Skin epidermis (tissue), 12 donors: ENCODE data around the gene YWHAG.
"Not testable (repeated sequence)": the region's sequence is repeated elsewhere in the genome, so short reads cannot be mapped to it uniquely, and the experiment has no call there.

Source experiments
- H3K27ac ChIP-seq, 21 experiments: fragments of 200-600 bp; sonication (generic) in 11 of 21; one replicate each; pipeline ENCODE4 v1.5.0; 2020; ENCODE audit warnings: mild to moderate bottlenecking in 3 of 21, inconsistent platforms in 2 of 21, moderate library complexity in 2 of 21
- H3K4me3 ChIP-seq, 7 experiments: fragments of 200-600 bp; sonication (generic) in 2 of 7; one replicate each; pipeline ENCODE4 v1.5.0; 2020; ENCODE audit warnings: inconsistent platforms in 2 of 7, mild to moderate bottlenecking in 2 of 7, moderate library complexity in 1 of 7

Gene YWHAG

DNA sequence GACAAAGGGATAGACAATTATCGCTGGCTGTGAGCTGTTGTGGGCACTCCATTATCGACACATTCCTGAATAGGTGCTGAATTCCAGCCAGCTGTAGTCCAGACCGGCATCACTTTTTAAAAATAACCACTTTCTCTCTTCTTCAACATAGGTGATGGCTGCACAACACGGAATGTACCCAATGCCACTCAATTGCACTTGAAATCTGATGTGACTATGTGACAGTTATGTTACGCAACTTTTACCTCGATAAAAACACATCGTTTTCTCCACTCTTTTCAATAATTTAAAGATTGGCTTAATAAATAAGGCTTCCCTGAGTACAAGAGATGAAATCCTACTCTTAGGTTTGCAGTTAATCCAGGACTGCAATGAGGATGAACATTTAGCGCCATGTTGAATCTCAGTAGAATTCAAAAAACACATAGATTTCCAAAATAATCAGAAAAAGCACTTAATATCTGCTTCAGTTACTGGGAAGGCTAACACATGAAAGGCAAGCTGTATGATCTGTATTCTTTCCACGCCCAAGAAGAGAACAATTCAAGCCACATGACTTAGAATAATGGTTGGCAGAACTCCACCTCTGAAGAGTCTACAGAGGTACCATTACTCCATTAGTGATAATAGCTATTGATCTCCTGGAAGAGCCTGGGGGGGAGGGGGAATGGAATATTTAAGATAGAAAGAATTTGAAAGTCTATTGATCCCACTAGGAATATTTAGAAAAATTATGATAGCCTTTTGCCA, 3.6 kb downstream of the YWHAG start:
- H3K4me3 ChIP-seq = no peak overlapping the region
- no peak overlapping the region for H3K27ac ChIP-seq

DNA sequence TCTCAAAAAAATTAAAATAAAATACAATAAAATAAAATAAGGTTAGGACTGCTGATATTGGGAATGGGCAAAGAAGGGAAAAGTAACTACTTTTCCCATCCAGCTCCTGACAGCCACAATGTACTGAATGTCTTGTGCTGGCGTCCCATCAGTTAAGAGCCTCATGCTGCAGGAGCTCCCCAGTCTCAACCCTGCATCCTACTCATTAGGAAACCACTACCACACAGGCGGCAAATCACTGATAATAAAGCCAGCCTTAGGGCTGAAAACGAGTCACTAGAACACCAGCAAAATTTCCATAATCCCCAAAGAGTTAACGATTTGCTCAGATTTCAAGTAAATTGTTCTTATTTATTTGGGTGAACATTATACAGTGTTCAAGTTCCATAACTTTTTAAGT, 4.3 kb downstream of the YWHAG start:
- no peak overlapping the region for H3K27ac ChIP-seq
- H3K4me3 ChIP-seq = no peak overlapping the region

DNA sequence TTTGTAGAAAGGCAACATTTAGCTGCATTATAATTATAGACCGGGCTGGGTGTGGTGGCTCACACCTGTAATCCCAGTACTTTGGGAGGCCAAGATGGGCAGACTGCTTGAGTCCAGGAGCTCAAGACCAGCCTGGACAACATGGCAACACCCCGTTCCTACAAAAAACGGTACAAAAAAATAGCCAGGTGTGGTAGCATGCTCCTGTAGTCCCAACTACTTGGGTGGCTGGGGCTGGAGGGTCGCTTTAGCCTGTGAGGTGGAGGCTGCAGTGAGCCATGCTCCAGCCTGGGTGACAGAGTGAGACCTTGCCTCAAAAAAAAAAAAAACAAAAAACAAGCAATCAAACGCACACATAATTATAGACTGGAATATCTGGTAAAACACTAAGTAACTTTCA, 5.0 kb downstream of the YWHAG start:
- no peak overlapping the region for H3K4me3 ChIP-seq
- no peak overlapping the region for H3K27ac ChIP-seq

DNA sequence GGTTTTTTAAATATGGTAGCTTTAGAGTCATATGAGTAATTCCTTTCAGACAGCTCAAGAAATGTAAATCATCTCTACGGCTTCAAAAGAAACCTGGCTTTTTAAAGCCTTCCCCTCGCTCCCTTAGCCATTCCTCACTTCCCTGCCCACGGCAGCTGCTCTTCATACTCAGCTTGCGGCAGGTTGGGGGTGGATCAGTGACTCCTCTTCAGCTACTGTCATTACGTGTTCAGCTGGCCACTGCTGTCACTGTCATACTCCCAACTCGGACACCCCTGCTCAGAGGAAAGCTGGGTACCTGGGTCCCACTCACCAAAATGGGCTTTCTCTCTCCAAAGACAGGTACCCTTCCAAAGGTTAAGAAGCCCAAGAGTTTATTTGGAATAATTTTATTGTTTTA, 6.6 kb downstream of the YWHAG start:
- H3K4me3 ChIP-seq = no peak overlapping the region

DNA sequence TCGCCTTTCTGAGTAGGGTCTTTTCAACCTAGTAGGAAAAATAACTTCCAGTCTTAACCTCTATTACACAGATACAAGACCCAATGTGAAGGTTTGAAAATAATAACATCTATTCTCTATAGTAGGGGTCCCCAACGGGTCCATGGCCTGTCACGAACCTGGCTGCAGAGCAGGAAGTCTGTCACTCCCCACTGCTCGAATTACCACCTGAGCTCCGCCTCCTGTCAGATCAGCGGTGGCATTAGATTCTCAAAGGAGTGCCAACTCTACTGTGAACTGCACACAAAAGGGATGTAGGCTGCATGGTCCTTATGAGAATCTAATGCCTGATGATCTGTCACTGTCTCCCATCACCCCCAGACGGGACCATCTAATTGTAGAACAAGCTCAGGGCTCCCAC, 7.4 kb downstream of the YWHAG start:
- H3K27ac ChIP-seq = no peak overlapping the region
- H3K4me3 ChIP-seq = no peak overlapping the region

More for the DNA sequence above, 6.6 kb downstream of the YWHAG start:
- no peak overlapping the region for H3K27ac ChIP-seq

DNA sequence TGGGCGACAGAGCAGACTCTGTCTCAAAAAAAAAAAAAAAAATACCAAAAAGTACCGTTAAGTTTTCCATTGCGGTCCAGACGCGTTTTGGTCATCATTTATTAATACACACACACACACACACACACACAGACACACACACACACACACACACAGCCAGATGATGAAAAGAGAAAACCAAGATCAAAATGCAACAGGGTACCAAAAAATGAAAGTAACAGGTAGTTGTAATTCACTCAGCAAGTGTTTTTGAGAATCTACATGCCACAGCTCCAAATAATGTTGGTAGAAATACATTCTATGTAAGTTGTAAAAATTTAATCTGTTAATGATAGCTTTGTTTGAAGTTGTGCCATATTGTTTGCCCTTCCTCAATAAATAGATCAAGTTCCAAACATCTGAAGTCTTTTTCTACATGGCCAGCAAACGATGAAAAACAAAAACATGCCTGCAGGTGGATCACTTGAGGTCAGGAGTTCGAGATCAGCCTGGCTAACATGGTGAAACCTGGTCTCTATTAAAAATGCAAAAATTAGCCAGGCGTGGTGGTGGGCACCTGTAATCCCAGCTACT, 9.4 kb downstream of the YWHAG start:
- Histone ChIP-seq H3K4me3 (no peak overlapping the region), H3K27ac (no peak overlapping the region)

DNA sequence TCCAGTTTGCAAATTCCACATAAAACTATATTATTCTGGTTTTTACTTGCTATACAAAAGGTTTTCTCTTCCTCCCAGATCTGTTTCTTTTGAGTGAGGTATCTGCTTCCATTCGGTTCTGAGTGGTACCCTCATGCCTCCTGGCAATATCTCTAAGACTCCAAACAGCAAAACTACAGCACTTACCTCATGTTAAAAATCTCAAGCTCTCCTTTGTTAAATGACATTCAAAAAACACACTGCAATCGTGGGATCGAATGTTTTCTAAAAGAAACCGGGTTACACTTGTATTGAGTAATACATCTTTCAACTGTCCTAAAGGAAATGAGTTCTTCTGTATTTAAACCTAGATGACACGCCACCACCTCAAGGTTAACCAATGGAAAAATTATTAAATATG, 11.1 kb downstream of the YWHAG start:
- Histone ChIP-seq H3K4me3 (no peak overlapping the region), H3K27ac (no peak overlapping the region)

DNA sequence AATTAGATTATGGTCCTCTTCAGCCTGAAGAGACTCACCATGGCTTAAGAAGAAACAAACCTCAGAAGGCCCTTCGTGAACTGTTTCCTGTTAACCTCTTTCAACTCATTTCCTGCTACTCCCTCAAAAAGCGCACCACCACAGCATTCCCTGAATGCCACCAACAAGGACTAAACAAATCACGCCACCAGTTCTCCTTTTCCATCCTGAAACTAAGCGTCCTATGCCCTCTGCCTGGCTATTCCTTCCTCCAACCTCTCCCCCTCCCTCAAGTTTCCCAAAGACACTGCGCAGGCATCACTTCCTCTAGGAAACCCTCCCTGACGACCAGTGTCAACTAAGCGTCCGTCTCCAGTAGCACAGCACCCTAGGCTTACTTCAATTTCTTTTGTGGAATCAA, 12.0 kb downstream of the YWHAG start:
- Histone ChIP-seq H3K4me3 (no peak overlapping the region), H3K27ac (peak overlapping the region in 1 of 21 experiments; percentile 14)

DNA sequence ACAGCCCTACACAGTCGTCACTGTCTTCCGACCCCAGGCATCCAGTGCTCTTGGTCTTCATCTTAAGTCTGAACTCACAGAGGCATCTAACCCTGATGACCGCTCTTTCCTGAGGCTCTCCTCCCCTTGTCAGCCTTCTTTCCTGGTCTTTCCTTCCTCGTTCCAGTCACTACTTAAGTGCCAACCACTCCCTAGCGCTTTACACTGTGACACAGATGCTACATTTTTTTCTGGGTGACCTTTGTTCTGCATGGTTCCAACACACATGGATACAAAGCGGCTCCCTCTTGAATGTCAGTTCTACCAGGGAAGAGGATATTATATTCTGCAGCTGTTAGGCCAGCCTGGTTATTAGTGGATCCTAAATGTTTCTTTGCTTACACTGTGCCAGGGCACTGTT, 12.7 kb downstream of the YWHAG start:
- H3K4me3 ChIP-seq = no peak overlapping the region
- H3K27ac ChIP-seq = peak overlapping the region in 1 of 21 experiments; percentile 21

DNA sequence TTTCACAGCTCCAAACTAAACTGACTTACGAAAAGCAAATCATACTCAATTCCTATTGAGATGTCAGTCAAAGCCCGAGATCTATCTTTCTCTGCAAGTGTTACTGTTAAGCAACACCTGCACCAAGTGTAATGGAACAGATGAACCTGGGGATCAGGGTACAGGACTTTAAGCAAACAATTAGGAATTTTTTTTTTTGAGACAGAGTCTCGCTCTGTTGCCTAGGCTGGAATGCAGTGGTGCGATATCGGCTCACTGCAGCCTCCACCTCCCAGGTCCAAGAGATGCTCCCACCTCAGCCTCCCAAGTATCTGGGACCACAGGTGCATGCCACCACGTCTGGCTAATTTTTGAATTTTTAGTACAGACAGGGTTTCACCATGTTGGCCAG, 14.9 kb downstream of the YWHAG start:
- H3K27ac ChIP-seq = no peak overlapping the region
- no peak overlapping the region for H3K4me3 ChIP-seq

DNA sequence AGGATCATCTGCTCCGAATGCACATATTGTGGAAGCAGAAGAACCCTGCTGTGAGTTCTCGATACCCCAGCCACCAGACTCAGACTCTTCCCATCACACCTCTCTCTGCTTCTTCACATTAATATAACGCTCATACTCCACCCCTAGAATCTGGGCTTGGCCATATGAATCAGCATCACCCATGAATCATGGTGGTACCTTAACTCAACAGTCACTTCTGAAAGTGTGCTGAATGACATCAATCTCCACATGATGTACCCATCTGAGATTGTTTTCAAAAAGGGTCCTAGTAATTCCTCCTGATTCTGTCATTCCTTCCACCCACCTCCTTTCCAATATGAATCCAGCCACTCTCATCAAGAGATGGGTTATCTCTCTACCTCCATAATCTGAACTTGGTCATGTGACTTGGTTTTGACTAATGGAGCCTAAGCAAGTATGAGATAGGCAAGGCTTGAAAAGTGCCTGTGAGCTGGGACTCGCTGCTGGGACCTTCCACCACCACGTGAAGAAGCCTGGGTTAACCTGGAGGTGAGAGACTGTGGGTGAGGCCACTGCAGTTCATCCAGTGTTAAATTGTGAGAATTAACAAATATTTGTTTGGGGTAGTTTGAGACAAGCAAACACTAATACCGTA, 15.4 kb downstream of the YWHAG start:
- Histone ChIP-seq H3K27ac (no peak overlapping the region), H3K4me3 (no peak overlapping the region)

DNA sequence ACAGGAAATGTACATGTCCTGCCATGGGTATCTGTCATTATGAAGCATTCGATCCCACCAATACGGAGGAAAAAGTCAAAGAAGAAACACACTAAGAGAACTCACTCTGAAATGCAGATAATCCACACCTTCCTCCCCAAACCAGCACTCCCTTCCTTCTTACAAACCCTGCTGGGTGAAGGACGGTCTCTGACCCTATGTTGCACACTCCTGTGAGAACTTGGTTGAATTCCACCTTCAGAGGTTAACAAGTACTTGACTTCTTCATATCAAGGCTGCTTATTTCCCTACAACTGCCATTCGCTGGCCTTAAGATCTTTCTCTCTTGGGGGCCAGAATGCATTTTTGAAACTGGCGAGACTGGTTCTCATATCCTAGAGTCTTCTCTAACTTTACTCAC, 16.6 kb downstream of the YWHAG start:
- Histone ChIP-seq H3K4me3 (no peak overlapping the region), H3K27ac (no peak overlapping the region)

DNA sequence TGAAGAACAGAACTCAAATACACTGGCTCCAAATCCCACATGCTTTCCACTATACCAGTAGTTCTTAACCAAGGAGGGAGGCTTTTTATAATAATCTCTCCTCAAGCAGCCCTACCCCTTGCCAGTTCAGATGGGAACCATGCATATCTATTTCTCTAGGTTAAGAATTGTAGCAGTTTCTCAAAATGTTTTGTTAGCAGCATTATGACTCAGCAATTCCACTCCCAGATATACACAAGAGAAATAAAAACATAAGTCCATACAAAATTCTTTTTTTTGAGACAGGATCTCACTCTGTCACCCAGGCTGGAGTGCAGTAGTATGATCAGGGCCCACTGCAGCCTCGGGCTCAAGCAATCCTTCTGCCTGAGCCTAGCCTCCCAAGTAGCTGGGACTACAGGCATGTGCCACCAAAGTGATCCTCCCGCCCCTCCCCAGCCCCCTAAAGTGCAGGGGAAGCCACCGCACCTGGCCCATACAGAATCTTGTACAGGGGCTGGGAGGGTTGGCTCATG, 18.1 kb downstream of the YWHAG start:
- Histone ChIP-seq H3K27ac (peak overlapping the region in 5 of 21 experiments; percentile 6 to 60 (median 25)), H3K4me3 (no peak overlapping the region)

DNA sequence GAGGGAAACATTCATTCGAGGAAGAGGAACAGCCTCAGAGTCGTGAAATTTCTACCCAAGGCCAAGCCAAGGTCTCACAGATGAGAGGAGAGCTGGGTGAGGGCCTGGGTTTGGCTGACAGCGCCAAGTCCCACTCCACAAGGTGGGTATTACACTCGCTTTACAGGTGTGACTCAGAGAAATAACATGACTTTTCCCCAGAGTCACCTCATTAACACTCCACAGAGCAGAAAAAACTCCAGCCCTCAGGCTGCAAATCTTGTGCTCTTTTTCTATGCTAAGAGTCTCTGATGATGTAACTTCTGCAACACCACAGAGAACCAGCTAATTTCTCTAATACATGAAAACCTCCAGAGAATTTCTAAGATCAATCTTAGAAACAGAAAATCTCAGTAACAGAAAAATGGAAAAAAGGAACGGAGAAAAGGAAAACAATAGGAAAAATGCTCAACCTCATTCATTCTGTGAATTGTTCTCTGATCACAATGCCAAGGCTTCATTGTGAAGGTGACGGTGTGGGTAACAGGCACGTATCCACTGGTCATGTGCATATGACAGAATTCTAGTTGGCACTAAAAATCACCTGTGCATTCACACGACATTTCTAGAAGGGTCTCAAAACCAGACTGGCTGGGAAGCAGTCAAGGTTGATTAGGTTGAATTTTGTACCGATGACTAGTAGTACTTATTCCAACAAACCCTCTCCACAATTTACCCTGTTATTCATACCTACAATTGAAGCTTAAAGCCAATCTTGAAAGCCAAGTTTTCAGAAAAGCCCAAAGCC, 20.3 kb downstream of the YWHAG start:
- Histone ChIP-seq H3K4me3 (no peak overlapping the region), H3K27ac (no peak overlapping the region)

DNA sequence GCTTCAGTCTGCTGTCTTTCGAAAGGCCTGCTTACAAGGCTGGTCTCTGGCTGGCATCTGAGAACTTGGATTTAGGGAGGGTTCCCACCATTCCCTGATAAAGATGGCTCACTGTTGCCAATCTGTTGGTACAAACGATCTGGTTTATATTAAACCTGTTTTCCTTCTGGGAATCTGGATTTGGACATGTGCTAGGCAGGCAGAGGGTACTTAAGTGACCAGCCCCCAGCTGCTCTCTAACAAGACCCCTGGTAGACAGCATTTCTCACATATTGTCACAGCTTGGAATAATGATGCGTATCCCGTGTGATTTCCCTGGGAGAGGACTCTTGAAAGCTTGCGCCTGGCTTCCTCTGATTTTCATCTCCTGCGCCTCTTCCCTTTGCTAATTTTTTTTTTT, 21.6 kb downstream of the YWHAG start:
- Histone ChIP-seq H3K4me3 (no peak overlapping the region), H3K27ac (no peak overlapping the region)

DNA sequence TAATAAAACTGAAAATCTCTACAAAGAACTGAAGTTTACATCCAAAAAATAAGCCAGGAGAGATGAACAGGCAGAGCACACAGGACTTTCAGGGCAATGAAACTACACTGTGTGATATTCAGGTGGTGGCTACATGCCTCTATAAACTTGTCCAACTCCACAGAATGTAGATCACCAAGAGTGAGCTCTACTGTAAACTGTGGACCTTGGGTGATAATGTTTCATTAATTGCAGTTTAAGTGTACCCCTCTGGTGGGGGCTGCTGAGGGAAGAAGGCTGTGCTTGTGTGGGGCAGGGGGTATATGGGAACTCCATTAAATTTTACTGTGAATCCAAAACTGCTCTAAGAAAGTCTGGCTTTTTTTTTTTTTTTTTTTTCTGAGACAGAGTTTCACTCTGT, 22.7 kb downstream of the YWHAG start:
- Histone ChIP-seq H3K27ac (no peak overlapping the region), H3K4me3 (no peak overlapping the region)

DNA sequence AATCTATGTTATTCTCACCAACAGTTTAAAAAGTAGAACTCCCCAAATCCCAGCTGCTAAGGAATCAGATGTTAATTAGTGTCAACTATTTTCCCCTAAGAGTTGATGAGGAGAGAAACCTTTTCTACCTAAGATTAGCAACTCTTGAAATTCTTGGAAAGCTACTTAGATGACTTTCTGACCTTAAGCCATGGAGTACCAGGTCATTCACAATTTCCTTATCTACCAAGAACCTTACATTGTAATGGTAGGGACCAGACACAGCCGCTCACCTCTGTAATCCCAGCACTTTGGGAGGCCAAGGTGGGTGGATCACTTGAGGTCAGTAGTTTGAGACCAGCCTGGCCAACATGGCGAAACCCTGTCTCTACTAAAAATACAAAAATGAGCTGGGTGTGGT, 23.4 kb downstream of the YWHAG start:
- H3K27ac ChIP-seq, H3K4me3 ChIP-seq: not testable (repeated sequence)

DNA sequence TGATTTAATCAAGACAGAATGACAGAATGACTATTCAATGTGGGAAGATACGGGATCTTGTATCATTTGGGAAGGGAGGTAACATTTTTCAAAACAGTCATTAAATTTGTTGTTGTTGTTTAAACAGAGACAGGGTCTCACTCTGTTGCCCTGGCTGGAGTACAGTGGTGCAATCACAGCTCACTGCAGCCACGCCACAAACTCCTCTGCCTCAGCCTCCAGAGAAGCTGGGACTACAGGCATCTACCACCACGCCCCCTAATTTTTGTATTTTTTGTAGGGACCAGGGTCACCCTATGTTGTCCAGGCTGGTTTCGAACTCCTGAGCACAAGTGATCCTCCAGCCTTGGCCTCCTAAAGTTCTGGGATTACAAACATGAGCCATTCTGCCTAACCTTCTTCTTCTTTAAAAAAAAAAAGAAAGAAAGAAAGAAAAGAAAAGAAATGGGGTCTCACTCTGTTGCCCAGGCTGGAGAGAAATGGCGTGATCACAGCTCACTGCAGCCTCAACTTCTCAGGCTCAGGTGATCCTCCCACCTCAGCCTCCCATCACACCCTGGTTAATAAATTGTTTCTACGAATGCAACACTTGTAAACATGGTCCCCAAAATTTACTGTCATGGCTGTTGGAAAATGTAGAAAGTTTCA, 24.3 kb downstream of the YWHAG start:
- H3K27ac ChIP-seq = no peak overlapping the region
- no peak overlapping the region for H3K4me3 ChIP-seq

DNA sequence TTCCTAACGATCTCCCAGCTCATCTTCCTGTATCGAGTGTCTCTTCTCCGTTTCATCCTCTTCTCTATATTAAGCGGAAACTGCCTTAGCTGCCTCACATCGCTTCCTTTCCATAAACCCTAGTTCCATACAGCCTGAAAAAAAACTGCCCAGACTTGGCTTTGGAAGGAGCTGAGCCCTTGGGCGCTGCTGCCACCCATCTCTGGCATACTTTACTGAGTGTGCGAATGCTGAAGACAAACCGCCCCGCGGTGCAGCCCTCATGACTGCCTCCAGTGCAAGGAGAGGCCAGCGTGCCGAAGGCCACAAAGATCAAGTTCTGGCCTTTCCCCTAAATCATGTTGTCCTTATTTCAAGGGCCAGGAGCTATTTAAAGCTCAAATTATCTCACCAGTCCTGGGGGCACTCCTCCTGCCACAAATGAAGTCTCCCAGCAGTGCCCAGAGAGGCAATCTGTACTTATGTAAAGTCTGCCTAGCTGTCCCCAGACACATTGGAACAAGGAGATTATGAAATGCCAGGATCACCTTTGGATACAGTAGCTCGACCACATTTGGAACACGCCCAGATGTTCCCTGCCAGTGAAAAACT, 25.2 kb downstream of the YWHAG start:
- Histone ChIP-seq H3K27ac (peak overlapping the region in 1 of 21 experiments; percentile 74), H3K4me3 (no peak overlapping the region)

DNA sequence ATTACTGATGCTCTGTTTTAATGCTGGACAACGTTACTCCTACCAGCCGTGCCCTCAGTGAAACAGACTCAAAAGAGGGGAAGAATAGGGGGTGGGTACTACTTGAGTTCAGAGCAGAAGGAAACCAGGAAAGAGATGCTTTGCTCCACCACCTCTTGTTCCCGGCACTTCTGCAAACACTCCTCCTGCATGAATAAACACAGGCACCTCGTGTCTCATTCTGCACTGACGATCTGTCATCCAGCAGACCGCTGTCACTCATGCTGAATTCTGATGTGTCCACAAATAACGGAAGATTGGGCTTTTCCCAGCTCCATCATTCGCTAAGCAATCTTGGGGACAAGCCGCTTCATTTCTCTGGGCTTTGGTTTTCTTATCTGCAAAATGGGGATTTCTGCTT, 26.7 kb downstream of the YWHAG start:
- no peak overlapping the region for H3K27ac ChIP-seq
- no peak overlapping the region for H3K4me3 ChIP-seq
